Stimulated activated memory B cell treated with anti-CD40 and anti-IgM and Interleukin-4, amounts not matched to agents 10 μg/mL and 1 μg/mL and 100 μg/mL, for 72 hours (primary cell): Measurements from ENCODE around the gene ANKMY1.

ENCODE experiments used
- ATAC-seq: fragments of 150-1000 bp; cut with Tn5 transposase; 2 replicates; pipeline ENCODE4 v1.10.0; 2021
- H3K27ac Mint-ChIP-seq: one replicate; pipeline ENCODE4 v1.8.0; 2022; ENCODE audit warnings: mild to moderate bottlenecking, mixed read lengths
- H3K27me3 Mint-ChIP-seq: one replicate; pipeline ENCODE4 v1.8.0; 2022; ENCODE audit warnings: mixed read lengths
- H3K36me3 Mint-ChIP-seq: one replicate; pipeline ENCODE4 v1.8.0; 2022; ENCODE audit warnings: mixed read lengths
- H3K4me1 Mint-ChIP-seq: one replicate; pipeline ENCODE4 v1.8.0; 2022; ENCODE audit warnings: mixed read lengths
- H3K4me3 Mint-ChIP-seq: one replicate; pipeline ENCODE4 v1.8.0; 2022; ENCODE audit warnings: mild to moderate bottlenecking, moderate library complexity, mixed read lengths
- H3K9me3 Mint-ChIP-seq: one replicate; pipeline ENCODE4 v1.8.0; 2022; ENCODE audit warnings: mixed read lengths

Gene ANKMY1

GRCh38 chr2:240597419-240598181 lies 39.8 kb upstream of the ANKMY1 start:
- Mint-ChIP-seq H3K27ac (no peak overlapping the region), H3K36me3 (peaks cover 29% of the 10 kb centered on the region), H3K9me3 (no peaks in the 10 kb centered on the region), H3K4me1 (no peaks in the 10 kb centered on the region), H3K27me3 (no peaks in the 10 kb centered on the region), H3K4me3 (no peak overlapping the region)
- ATAC-seq = no peak

DNA sequence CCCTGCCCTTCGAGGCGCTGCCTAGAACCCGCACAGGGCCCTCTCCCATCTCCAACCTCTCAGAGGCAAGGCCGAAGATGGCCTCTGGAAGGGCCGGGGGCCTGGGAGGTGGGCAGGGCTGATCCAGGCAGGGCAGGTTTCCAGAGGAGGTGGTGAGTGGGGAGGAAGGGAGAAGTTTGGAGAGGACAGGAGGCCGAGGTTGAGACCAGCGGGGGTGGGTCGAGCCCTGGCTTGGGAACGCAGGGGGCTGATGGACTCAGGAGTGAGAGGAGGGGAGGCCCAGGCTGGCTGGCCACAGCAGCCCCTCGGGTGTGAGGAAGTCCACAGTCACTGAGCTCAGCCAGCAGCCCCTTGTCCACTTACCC lies 39.2 kb upstream of the ANKMY1 start:
- Mint-ChIP-seq H3K4me3 (no peak overlapping the region), H3K27me3 (no peaks in the 10 kb centered on the region), H3K27ac (no peak overlapping the region), H3K9me3 (no peaks in the 10 kb centered on the region), H3K4me1 (no peaks in the 10 kb centered on the region), H3K36me3 (peaks cover 28% of the 10 kb centered on the region)
- no peak for ATAC-seq

GRCh38 chr2:240596491-240596931 lies 38.7 kb upstream of the ANKMY1 start:
- no peak overlapping the region for H3K27ac Mint-ChIP-seq
- H3K4me3 Mint-ChIP-seq = no peak overlapping the region
- no peaks in the 10 kb centered on the region for H3K9me3 Mint-ChIP-seq
- peaks cover 26% of the 10 kb centered on the region for H3K36me3 Mint-ChIP-seq
- peaks cover 3% of the 10 kb centered on the region for H3K4me1 Mint-ChIP-seq
- ATAC-seq = no peak
- no peaks in the 10 kb centered on the region for H3K27me3 Mint-ChIP-seq

DNA sequence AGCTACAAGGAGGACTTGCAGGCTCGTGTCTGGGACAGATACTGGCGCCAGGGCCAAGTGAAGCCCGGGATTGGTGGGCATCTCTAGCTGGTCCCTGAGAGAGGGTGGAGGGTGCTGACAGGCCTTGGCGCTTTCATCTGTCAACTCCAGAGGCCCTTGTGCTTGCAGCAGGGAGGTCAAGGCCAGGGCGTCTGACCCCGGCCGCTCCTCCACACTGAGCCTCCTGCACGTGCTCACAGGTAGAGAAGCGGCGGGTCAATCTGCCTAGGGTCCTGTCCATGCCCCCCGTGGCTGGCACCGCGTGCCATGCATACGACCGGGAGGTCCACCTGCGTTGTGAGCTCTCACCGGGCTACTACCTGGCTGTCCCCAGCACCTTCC lies 38.3 kb upstream of the ANKMY1 start:
- Mint-ChIP-seq H3K36me3 (peaks cover 29% of the 10 kb centered on the region), H3K4me3 (no peak overlapping the region), H3K27ac (no peak overlapping the region), H3K9me3 (no peaks in the 10 kb centered on the region), H3K4me1 (peaks cover 8% of the 10 kb centered on the region), H3K27me3 (no peaks in the 10 kb centered on the region)
- ATAC-seq = no peak

DNA sequence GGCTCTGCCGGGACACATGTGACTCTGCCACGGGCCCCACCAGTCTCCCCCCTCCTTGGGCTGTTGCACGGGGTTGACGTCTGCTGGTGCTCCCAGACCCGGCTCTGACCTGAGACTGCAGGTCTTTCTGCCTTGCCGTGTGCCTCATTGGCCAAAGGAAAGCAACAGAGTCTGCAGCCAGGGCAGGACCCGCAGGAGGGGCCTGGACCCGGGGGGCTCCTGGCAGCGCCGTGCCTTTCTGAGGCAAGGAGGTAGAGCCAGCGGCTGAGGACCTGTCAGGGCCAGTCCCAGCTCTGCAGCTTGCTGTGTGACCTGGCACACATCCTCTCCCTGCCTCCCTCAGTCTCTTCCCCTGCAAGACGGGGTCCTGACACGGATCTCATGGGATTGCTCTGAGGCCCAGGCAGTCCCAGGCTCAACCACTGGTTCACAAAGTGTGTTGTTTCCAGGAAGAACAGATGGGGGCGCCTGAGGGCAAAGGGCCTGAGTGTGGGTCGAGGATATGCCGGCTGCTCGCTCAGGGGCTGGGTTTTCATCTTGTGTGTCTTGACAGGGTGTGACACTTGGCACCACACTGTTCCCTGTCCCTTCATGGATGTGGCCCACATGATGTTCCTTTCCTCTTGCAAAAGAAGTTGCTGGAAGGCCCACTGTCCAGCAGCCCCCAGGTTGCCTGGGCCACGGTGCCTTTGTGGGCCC lies 37.7 kb upstream of the ANKMY1 start:
- no peak for ATAC-seq
- H3K4me1 Mint-ChIP-seq = peaks cover 8% of the 10 kb centered on the region
- no peak overlapping the region for H3K4me3 Mint-ChIP-seq
- H3K36me3 Mint-ChIP-seq = peaks cover 33% of the 10 kb centered on the region
- H3K27me3 Mint-ChIP-seq = no peaks in the 10 kb centered on the region
- no peaks in the 10 kb centered on the region for H3K9me3 Mint-ChIP-seq
- H3K27ac Mint-ChIP-seq = no peak overlapping the region

- Mint-ChIP-seq H3K4me1 (peaks cover 8% of the 10 kb centered on the region), H3K4me3 (no peak overlapping the region), H3K9me3 (no peaks in the 10 kb centered on the region), H3K27me3 (no peaks in the 10 kb centered on the region), H3K27ac (no peak overlapping the region), H3K36me3 (peaks cover 28% of the 10 kb centered on the region)
- no peak for ATAC-seq
Observed at GRCh38 chr2:240594511-240595380, 37.0 kb upstream of the ANKMY1 start.

- Mint-ChIP-seq H3K36me3 (peaks cover 27% of the 10 kb centered on the region), H3K27me3 (no peaks in the 10 kb centered on the region), H3K27ac (no peak overlapping the region), H3K4me1 (peaks cover 13% of the 10 kb centered on the region), H3K9me3 (no peaks in the 10 kb centered on the region), H3K4me3 (no peak overlapping the region)
- no peak for ATAC-seq
Observed at GRCh38 chr2:240593703-240594451, 36.1 kb upstream of the ANKMY1 start.

- Mint-ChIP-seq H3K27ac (no peak overlapping the region), H3K4me3 (no peak overlapping the region), H3K9me3 (no peaks in the 10 kb centered on the region), H3K36me3 (peaks cover 21% of the 10 kb centered on the region), H3K4me1 (peaks cover 20% of the 10 kb centered on the region), H3K27me3 (no peaks in the 10 kb centered on the region)
- no peak for ATAC-seq
Observed at GRCh38 chr2:240593026-240593702, 35.4 kb upstream of the ANKMY1 start.

DNA sequence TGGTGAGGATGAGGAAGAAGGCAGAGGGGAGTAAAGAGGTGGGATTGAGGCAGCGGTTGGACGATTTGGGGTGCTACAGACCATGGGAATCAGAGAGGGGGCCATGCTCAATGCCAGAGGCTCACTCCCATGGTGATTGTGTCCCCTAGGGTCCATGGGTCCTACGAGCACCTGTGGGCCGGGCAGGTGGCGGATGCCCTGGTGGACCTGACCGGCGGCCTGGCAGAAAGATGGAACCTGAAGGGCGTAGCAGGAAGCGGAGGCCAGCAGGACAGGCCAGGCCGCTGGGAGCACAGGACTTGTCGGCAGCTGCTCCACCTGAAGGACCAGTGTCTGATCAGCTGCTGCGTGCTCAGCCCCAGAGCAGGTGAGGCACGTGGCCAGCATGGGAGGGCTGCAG lies 34.0 kb upstream of the ANKMY1 start:
- peaks cover 21% of the 10 kb centered on the region for H3K36me3 Mint-ChIP-seq

GRCh38 chr2:240591226-240591625 lies 33.4 kb upstream of the ANKMY1 start:
- Mint-ChIP-seq H3K27ac (no peak overlapping the region), H3K36me3 (peaks cover 21% of the 10 kb centered on the region), H3K27me3 (no peaks in the 10 kb centered on the region), H3K9me3 (no peaks in the 10 kb centered on the region), H3K4me3 (no peak overlapping the region), H3K4me1 (peaks cover 31% of the 10 kb centered on the region)
- no peak for ATAC-seq

More for the DNA sequence above, 34.0 kb upstream of the ANKMY1 start:
- peaks cover 31% of the 10 kb centered on the region for H3K4me1 Mint-ChIP-seq
- no peaks in the 10 kb centered on the region for H3K27me3 Mint-ChIP-seq
- no peak for ATAC-seq
- no peak overlapping the region for H3K27ac Mint-ChIP-seq
- H3K9me3 Mint-ChIP-seq = no peaks in the 10 kb centered on the region
- no peak overlapping the region for H3K4me3 Mint-ChIP-seq

- no peak for ATAC-seq
- peaks cover 36% of the 10 kb centered on the region for H3K4me1 Mint-ChIP-seq
- H3K36me3 Mint-ChIP-seq = peaks cover 18% of the 10 kb centered on the region
- H3K27ac Mint-ChIP-seq = no peak overlapping the region
- no peak overlapping the region for H3K4me3 Mint-ChIP-seq
- no peaks in the 10 kb centered on the region for H3K27me3 Mint-ChIP-seq
- no peaks in the 10 kb centered on the region for H3K9me3 Mint-ChIP-seq
Observed at GRCh38 chr2:240590681-240591111, 32.9 kb upstream of the ANKMY1 start.

DNA sequence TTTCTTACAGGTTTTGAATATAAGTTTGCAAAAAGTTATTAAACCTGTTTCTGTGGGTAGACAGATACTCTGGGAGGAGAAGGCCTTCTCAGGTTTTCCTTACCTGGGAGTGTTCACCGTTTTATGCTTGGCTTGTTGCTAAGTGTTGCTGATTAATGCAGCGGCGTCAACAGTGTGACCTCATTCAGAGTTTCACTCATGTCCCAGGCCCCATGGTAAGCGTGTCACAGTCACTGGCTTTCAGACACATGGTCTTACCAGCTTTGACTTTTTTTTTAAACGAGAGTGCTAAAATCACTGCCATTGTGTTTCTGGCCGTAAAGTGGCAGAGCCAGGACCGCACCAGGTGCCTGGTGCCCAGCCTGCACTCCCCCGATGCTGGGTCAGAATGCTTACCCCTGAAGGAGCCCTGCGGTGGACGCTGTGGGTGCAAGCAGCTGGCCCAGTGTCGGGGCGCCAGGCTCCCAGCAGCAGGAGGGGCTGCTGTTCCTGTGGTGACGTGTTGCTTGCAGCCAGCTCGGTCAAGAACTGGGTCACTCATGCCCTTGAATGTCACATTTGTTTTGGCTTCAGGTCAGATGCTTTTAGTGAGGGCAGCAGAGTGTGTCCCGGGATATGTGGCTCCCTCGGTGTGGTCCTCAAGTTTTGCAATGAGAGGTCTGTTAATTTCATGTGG lies 32.2 kb upstream of the ANKMY1 start:
- peaks cover 43% of the 10 kb centered on the region for H3K4me1 Mint-ChIP-seq
- no peak for ATAC-seq
- no peak overlapping the region for H3K4me3 Mint-ChIP-seq
- peaks cover 17% of the 10 kb centered on the region for H3K36me3 Mint-ChIP-seq
- H3K27me3 Mint-ChIP-seq = no peaks in the 10 kb centered on the region
- no peaks in the 10 kb centered on the region for H3K9me3 Mint-ChIP-seq
- no peak overlapping the region for H3K27ac Mint-ChIP-seq

DNA sequence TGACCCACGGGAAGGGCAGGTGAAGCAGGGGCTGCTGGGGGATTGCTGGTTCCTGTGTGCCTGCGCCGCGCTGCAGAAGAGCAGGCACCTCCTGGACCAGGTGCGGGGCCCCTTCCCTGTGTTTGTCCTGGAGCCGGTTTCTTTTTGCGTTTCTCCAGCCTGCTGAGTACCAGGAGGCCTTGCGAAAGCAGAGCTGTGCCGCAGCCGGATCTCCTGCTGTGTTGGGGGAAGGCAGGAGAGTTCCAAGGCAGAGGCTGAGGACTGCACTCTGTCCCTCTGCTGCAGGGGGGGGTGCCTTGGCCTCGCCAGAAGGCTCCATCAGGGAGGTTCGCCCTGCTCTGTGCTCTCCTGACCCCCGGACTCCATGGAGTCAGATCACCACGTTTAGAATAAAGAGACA lies 31.6 kb upstream of the ANKMY1 start:
- H3K36me3 Mint-ChIP-seq = peaks cover 17% of the 10 kb centered on the region
- H3K27me3 Mint-ChIP-seq = no peaks in the 10 kb centered on the region
- no peak overlapping the region for H3K4me3 Mint-ChIP-seq
- H3K9me3 Mint-ChIP-seq = no peaks in the 10 kb centered on the region
- peaks cover 49% of the 10 kb centered on the region for H3K4me1 Mint-ChIP-seq
- no peak overlapping the region for H3K27ac Mint-ChIP-seq
- ATAC-seq = no peak

DNA sequence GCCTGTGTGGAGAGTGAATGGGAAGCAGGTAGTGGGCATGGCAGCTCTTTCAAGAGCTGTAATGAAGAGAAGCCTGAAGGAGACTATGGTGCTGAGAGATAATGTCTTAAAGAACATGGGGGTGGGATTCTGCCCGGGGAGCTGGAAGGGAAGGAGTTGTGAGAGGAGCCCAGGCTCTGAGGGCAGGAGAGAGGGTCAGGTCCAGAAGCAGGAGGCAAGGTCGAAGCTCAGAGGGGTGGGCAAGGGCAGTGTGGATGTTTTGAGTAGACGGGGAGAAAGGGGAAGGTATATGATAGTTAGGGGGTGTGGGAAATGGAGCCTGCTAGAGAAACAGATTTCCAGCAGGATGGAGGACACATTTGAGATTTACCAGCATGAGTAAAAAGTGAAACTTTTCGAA lies 30.9 kb upstream of the ANKMY1 start:
- Mint-ChIP-seq H3K9me3 (no peaks in the 10 kb centered on the region), H3K4me1 (peaks cover 55% of the 10 kb centered on the region), H3K4me3 (no peak overlapping the region), H3K27ac (peak overlapping the region; percentile 94), H3K27me3 (no peaks in the 10 kb centered on the region), H3K36me3 (peaks cover 17% of the 10 kb centered on the region)
- no peak for ATAC-seq
